ENCODE data around the gene LEF1.

DNA sequence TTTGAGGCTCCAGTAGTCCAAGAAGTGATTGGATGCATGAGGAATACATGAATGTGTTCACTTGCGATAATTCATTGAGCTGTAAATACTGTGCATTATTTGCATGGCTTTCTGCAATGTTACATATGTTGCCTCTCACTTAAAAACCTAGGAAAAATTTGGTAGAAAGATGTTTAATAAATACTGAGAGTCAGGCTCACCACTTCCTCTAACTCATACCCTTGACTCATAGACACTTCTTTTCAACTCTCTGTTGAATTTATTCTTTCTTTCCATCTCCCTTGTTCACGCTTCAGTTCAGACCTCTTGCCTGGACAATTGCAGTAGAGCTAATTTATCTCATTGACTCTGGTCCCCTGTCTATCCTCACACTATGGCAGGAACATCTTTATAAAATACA is 35.8 kb upstream of the LEF1 start:
- TF ChIP-seq, protein P1, sequence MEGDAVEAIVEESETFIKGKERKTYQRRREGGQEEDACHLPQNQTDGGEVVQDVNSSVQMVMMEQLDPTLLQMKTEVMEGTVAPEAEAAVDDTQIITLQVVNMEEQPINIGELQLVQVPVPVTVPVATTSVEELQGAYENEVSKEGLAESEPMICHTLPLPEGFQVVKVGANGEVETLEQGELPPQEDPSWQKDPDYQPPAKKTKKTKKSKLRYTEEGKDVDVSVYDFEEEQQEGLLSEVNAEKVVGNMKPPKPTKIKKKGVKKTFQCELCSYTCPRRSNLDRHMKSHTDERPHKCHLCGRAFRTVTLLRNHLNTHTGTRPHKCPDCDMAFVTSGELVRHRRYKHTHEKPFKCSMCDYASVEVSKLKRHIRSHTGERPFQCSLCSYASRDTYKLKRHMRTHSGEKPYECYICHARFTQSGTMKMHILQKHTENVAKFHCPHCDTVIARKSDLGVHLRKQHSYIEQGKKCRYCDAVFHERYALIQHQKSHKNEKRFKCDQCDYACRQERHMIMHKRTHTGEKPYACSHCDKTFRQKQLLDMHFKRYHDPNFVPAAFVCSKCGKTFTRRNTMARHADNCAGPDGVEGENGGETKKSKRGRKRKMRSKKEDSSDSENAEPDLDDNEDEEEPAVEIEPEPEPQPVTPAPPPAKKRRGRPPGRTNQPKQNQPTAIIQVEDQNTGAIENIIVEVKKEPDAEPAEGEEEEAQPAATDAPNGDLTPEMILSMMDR (conservative IDR thresholded peaks at IDR 0.05 in 1 of 2, IDR thresholded peaks at IDR 0.05 in 1 of 2; ENCODE audit: low read depth in 1 of 2, low read length in 2 of 2): no peak
- no peak for TF ChIP-seq EZH2 (IDR thresholded peaks at IDR 0.05; ENCODE audit: low read length, missing control alignments)
